Activated naive CD8-positive, alpha-beta T cell treated with anti-CD3 and anti-CD28 coated beads, Interleukin-2, amount 10 ng/mL, durations not matched to agents 7 days and 5 days (primary cell): Measurements from ENCODE around the gene ZNF335. TPM values are rescaled to one million over a fixed set of nuclear protein-coding genes. Genes with fewer than 3 reads are reported as not detected.
A peak's percentile ranks its signal among the peaks of the same experiment; 100 is the strongest.

ENCODE experiments used
- ATAC-seq: fragments of 150-1000 bp; cut with Tn5 transposase; one replicate; pipeline ENCODE4 v1.10.0; 2021; ENCODE audit warnings: low read depth, moderate library complexity
- POLR2A ChIA-PET: fragments of 350-600 bp; sonication (Branson Sonifier 250); formaldehyde crosslinking; loops from one replicate; lab custom pipeline; 2021; ENCODE audit warnings: antibody characterized with exemption; lab: Charles Lee
- DNase-seq: peaks from one replicate; pipeline ENCODE4 v3.0.0; 2021
- H3K27ac Mint-ChIP-seq: one replicate; pipeline ENCODE4 v1.8.0; 2022; ENCODE audit warnings: mild to moderate bottlenecking, mixed read lengths
- H3K27me3 Mint-ChIP-seq: one replicate; pipeline ENCODE4 v1.8.0; 2022; ENCODE audit warnings: mild to moderate bottlenecking, moderate library complexity, mixed read lengths
- H3K36me3 Mint-ChIP-seq: one replicate; pipeline ENCODE4 v1.8.0; 2021; ENCODE audit warnings: mild to moderate bottlenecking, mixed read lengths
- H3K4me1 Mint-ChIP-seq: one replicate; pipeline ENCODE4 v1.8.0; 2021; ENCODE audit warnings: mixed read lengths
- H3K4me3 Mint-ChIP-seq: one replicate; pipeline ENCODE4 v1.8.0; 2022; ENCODE audit warnings: mild to moderate bottlenecking, moderate library complexity, mixed read lengths
- H3K9me3 Mint-ChIP-seq: one replicate; pipeline ENCODE4 v1.8.0; 2021; ENCODE audit warnings: mixed read lengths
- total RNA-seq, 2 experiments: library from RNA; stranded (reverse); gene quantifications; one replicate each; pipeline ENCODE4 v1.2.3, GENCODE V29; 2021

Gene ZNF335, protein sequence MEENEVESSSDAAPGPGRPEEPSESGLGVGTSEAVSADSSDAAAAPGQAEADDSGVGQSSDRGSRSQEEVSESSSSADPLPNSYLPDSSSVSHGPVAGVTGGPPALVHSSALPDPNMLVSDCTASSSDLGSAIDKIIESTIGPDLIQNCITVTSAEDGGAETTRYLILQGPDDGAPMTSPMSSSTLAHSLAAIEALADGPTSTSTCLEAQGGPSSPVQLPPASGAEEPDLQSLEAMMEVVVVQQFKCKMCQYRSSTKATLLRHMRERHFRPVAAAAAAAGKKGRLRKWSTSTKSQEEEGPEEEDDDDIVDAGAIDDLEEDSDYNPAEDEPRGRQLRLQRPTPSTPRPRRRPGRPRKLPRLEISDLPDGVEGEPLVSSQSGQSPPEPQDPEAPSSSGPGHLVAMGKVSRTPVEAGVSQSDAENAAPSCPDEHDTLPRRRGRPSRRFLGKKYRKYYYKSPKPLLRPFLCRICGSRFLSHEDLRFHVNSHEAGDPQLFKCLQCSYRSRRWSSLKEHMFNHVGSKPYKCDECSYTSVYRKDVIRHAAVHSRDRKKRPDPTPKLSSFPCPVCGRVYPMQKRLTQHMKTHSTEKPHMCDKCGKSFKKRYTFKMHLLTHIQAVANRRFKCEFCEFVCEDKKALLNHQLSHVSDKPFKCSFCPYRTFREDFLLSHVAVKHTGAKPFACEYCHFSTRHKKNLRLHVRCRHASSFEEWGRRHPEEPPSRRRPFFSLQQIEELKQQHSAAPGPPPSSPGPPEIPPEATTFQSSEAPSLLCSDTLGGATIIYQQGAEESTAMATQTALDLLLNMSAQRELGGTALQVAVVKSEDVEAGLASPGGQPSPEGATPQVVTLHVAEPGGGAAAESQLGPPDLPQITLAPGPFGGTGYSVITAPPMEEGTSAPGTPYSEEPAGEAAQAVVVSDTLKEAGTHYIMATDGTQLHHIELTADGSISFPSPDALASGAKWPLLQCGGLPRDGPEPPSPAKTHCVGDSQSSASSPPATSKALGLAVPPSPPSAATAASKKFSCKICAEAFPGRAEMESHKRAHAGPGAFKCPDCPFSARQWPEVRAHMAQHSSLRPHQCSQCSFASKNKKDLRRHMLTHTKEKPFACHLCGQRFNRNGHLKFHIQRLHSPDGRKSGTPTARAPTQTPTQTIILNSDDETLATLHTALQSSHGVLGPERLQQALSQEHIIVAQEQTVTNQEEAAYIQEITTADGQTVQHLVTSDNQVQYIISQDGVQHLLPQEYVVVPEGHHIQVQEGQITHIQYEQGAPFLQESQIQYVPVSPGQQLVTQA (N-terminal part only)
- total RNA-seq, result 10 to 100 TPM; 43.3 to 43.7 TPM

GRCh38 chr20:45971675-45972499, at the start of gene ZNF335:
Gene ZNF335, minus strand, starts transcription at chr20:45972203. Its CDS starts 793 bp downstream, at chr20:45971410.
- H3K9me3 Mint-ChIP-seq, result no peaks in the 10 kb centered on the region
- POLR2A ChIA-PET, result interaction anchor here (1.1 to 6.0 kb wide), 13 partner anchors 11 to 392 kb away, joined by 3 to 93 read pairs (median 5); partner anchors contain the start of genes ACOT8, DNTTIP1, PCIF1 and WFDC3
- peaks cover 12% of the 10 kb centered on the region for H3K4me1 Mint-ChIP-seq
- peak within 1 kb of the TSS; percentile 84 for H3K4me3 Mint-ChIP-seq
- H3K27ac Mint-ChIP-seq, result peak within 1 kb of the TSS; percentile 91
- H3K27me3 Mint-ChIP-seq, result peaks cover 2% of the 10 kb centered on the region
- peaks cover 5% of the 10 kb centered on the region for H3K36me3 Mint-ChIP-seq
- DNase-seq (peak; percentile 99), ATAC-seq (peak; percentile 77)

- Mint-ChIP-seq H3K27ac (no peak overlapping the region), H3K9me3 (no peaks in the 10 kb centered on the region), H3K4me3 (peak overlapping the region; percentile 31)
These were observed 48.6 kb upstream of the ZNF335 start for GRCh38 chr20:46020555-46020954.

GRCh38 chr20:46018611-46019010, 46.6 kb upstream of the ZNF335 start:
- DNase-seq (no peak), ATAC-seq (no peak)
- H3K27ac Mint-ChIP-seq, result no peak overlapping the region
- peaks cover 28% of the 10 kb centered on the region for H3K27me3 Mint-ChIP-seq
- no peaks in the 10 kb centered on the region for H3K9me3 Mint-ChIP-seq
- H3K4me3 Mint-ChIP-seq, result no peak overlapping the region
- POLR2A ChIA-PET, result no interaction called here
- H3K4me1 Mint-ChIP-seq, result peaks cover 29% of the 10 kb centered on the region
- H3K36me3 Mint-ChIP-seq, result no peaks in the 10 kb centered on the region

More at GRCh38 chr20:46020555-46020954, 48.6 kb upstream of the ZNF335 start:
- POLR2A ChIA-PET, result no interaction called here
- peaks cover 24% of the 10 kb centered on the region for H3K4me1 Mint-ChIP-seq
- ATAC-seq, result no peak
- H3K36me3 Mint-ChIP-seq, result no peaks in the 10 kb centered on the region
- H3K27me3 Mint-ChIP-seq, result peaks cover 28% of the 10 kb centered on the region
- no peak for DNase-seq

- H3K4me3 Mint-ChIP-seq, result no peak overlapping the region
- POLR2A ChIA-PET, result no interaction called here
- H3K27me3 Mint-ChIP-seq, result peaks cover 24% of the 10 kb centered on the region
These were observed 46.1 kb upstream of the ZNF335 start for GRCh38 chr20:46018112-46018511.

DNA sequence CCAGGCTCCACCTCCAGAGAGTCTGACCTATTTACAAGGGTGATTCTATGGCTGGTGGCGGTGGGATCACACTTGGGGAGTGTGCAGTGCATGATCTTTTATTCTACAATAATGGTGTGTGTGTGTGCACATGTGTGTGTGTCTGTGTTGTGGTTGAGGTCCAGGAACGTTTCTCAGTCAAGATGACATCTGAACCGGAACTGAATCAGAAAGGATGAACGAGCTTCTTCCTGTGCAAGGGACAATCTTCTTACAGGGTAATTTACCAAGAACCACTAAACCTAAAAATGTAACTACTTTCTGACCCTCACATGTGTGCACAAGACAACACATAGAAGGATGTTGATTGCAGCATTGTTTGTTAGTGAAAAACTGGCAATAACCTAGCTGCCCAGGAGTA, 45.3 kb upstream of the ZNF335 start:
- Mint-ChIP-seq H3K27ac (no peak overlapping the region), H3K4me1 (peaks cover 23% of the 10 kb centered on the region), H3K9me3 (no peaks in the 10 kb centered on the region), H3K27me3 (peaks cover 33% of the 10 kb centered on the region), H3K36me3 (no peaks in the 10 kb centered on the region), H3K4me3 (no peak overlapping the region)
- POLR2A ChIA-PET, result no interaction called here
- no peak for DNase-seq
- no peak for ATAC-seq

More at GRCh38 chr20:46018112-46018511, 46.1 kb upstream of the ZNF335 start:
- Mint-ChIP-seq H3K4me1 (peaks cover 25% of the 10 kb centered on the region), H3K9me3 (no peaks in the 10 kb centered on the region), H3K27ac (no peak overlapping the region), H3K36me3 (no peaks in the 10 kb centered on the region)
- DNase-seq (no peak), ATAC-seq (no peak)

DNA sequence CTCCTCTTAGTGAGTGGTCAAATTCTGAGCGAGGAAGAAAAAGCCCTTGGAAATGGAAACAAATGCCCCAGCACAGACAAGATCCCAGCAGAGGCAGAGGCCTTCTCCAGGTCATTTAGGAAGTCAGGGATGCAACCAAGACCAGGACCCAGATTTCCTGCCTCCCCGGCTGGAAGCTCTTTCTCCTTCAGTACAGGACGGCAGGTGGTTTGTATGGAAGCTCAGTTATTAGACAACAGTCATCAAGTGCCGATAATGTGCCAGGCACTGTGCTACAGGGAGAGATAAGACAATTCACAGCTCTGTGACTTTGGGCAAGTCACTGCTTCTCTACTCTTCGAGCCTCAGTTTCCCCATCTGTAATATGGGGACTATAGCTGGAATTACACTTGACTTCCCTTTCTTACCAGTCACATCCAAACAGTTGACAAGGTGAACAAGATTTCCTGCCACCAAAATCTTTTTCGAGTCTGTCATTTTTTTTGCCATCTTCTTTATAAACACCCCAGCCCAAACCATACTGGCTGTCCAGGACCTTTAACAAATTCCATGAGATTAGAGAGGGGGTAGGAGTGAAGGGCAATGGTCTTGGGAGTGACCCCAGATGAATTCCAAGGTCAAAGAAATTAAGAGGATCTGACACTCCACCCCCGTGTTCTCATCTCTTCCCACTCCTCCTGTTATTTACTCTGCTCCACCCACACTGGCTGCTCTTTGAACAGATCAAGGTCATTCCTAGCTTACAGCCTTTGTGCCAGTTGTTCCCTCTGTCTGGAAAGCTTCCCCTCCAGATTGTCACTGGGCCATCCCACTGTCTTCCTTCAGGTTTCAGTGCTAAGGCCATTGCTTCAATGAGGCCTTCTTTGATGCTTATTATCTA, 42.8 kb upstream of the ZNF335 start:
- Mint-ChIP-seq H3K9me3 (no peaks in the 10 kb centered on the region), H3K36me3 (no peaks in the 10 kb centered on the region), H3K27me3 (peaks cover 44% of the 10 kb centered on the region), H3K4me3 (peak overlapping the region; percentile 30), H3K4me1 (peaks cover 27% of the 10 kb centered on the region), H3K27ac (no peak overlapping the region)
- POLR2A ChIA-PET, result interaction anchor here (0.6 to 2.7 kb wide), 5 partner anchors 26 to 61 kb away, joined by 3 to 9 read pairs (median 4); no protein-coding TSS in a partner anchor
- DNase-seq (no peak), ATAC-seq (no peak)

GRCh38 chr20:46013829-46014516, 42.0 kb upstream of the ZNF335 start:
- Mint-ChIP-seq H3K27me3 (peaks cover 52% of the 10 kb centered on the region), H3K4me1 (peaks cover 34% of the 10 kb centered on the region), H3K4me3 (peak overlapping the region; percentile 51), H3K36me3 (no peaks in the 10 kb centered on the region), H3K27ac (no peak overlapping the region), H3K9me3 (no peaks in the 10 kb centered on the region)
- DNase-seq (peak; percentile 85), ATAC-seq (peak; percentile 88)
- POLR2A ChIA-PET, result interaction anchor here (0.6 to 2.7 kb wide), 6 partner anchors 13 to 59 kb away, joined by 3 to 9 read pairs (median 7); no protein-coding TSS in a partner anchor

DNA sequence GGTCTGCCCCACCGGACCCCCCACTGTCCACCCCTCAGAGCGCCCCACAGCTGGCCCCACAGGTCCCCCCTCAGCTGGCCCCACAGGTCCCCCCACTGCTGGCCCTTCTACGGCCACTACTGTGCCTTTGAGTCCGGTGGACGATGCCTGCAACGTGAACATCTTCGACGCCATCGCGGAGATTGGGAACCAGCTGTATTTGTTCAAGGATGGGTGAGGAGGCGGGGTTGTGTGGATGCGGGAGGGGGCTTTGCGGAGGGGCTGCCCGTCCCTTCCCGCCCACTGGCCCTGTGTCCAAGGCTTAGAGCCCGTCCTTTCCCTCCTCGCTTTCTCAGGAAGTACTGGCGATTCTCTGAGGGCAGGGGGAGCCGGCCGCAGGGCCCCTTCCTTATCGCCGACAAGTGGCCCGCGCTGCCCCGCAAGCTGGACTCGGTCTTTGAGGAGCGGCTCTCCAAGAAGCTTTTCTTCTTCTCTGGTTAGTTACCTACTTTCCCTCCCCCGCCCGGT, 41.4 kb upstream of the ZNF335 start:
- ATAC-seq, result no peak
- Mint-ChIP-seq H3K27ac (no peak overlapping the region), H3K9me3 (no peaks in the 10 kb centered on the region), H3K4me1 (peaks cover 38% of the 10 kb centered on the region), H3K4me3 (peak overlapping the region; percentile 27), H3K27me3 (peaks cover 57% of the 10 kb centered on the region), H3K36me3 (no peaks in the 10 kb centered on the region)
- no peak for DNase-seq
- POLR2A ChIA-PET, result interaction anchor here (0.6 to 2.7 kb wide), 6 partner anchors 8 to 43 kb away, joined by 3 to 7 read pairs (median 5); no protein-coding TSS in a partner anchor

DNA sequence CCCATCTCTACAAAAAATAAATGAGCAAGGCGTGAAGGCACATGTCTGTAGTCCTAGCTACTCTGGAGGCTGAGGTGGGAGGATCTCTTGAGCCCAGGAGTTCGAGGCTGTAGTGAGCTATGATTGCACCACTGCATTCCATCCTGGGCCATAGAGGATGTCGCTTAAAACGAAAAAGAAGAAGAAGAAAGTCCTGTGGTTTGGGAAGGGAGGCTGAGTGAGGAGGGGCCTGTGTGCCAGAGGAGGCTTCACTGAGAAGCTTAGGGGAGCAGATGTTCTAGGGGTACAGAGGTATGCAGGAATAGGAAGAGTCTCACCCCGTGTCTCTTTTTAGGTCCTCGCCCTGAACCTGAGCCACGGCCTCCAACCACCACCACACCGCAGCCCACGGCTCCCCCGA, 40.9 kb upstream of the ZNF335 start:
- POLR2A ChIA-PET, result interaction anchor here (0.8 to 2.7 kb wide), 5 partner anchors 8 to 43 kb away, joined by 3 to 7 read pairs (median 3); no protein-coding TSS in a partner anchor

DNA sequence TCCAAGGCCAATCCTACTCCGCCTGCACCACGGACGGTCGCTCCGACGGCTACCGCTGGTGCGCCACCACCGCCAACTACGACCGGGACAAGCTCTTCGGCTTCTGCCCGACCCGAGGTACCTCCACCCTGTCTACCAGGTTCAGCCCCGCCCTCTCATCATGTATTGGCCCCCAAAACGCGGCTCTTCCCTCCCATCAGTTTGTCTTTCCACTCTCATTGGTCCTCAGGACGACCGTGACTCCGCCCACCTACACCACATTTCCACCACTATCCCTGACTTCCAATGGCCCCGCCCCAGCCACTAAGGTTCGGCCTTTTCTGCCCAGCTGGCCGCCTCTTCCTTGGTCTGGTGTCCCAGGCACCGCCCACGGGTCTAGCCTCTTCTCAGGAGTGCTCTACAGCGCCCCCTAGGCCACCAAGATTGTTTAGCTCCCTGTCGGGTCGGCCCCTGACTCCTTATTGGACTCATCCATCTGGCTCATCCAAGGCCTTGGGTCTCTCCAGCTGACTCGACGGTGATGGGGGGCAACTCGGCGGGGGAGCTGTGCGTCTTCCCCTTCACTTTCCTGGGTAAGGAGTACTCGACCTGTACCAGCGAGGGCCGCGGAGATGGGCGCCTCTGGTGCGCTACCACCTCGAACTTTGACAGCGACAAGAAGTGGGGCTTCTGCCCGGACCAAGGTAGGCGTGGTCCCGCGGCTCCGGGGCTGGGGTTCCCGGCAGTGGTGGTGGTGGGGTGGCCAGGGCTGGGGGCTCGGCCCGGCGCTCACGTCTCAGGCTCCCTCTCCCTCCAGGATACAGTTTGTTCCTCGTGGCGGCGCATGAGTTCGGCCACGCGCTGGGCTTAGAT, 39.9 kb upstream of the ZNF335 start:
- Mint-ChIP-seq H3K4me3 (peak overlapping the region; percentile 44), H3K27me3 (peaks cover 66% of the 10 kb centered on the region), H3K27ac (peak overlapping the region; percentile 52), H3K36me3 (no peaks in the 10 kb centered on the region), H3K4me1 (peaks cover 43% of the 10 kb centered on the region), H3K9me3 (no peaks in the 10 kb centered on the region)
- no peak for ATAC-seq
- peak; percentile 56 for DNase-seq
- POLR2A ChIA-PET, result interaction anchor here (0.5 to 1.5 kb wide), 2 partner anchors 25 to 41 kb away, joined by 3 to 7 read pairs; no protein-coding TSS in a partner anchor

More for the DNA sequence above, 40.9 kb upstream of the ZNF335 start:
- ATAC-seq (no peak), DNase-seq (no peak)
- no peak overlapping the region for H3K27ac Mint-ChIP-seq
- H3K36me3 Mint-ChIP-seq, result no peaks in the 10 kb centered on the region
- peaks cover 60% of the 10 kb centered on the region for H3K27me3 Mint-ChIP-seq
- peak overlapping the region; percentile 12 for H3K4me3 Mint-ChIP-seq
- H3K4me1 Mint-ChIP-seq, result peaks cover 42% of the 10 kb centered on the region
- H3K9me3 Mint-ChIP-seq, result no peaks in the 10 kb centered on the region
